GM21360 (cell line): Measurements from ENCODE around the gene MRPL24.

ENCODE experiments used
- ATAC-seq: cut with Tn5 transposase; IDR thresholded peaks from one replicate; pipeline ENCODE4 v1.9.1; 2021; ENCODE audit warnings: mild to moderate bottlenecking, moderate library complexity; ENCODE audit not compliant: unreplicated experiment

The MRPL24 gene

GRCh38 chr1:156692925-156693847 lies 47.7 kb downstream of the MRPL24 start:
- ATAC-seq = no peak

- no peak for ATAC-seq
These were observed 48.4 kb downstream of the MRPL24 start for GRCh38 chr1:156692441-156692924.

GRCh38 chr1:156691665-156692440 lies 49.0 kb downstream of the MRPL24 start:
- no peak for ATAC-seq

GRCh38 chr1:156691191-156691590 lies 49.7 kb downstream of the MRPL24 start:
- no peak for ATAC-seq

- ATAC-seq = no peak
These were observed 50.2 kb downstream of the MRPL24 start for GRCh38 chr1:156690675-156691036.

- no peak for ATAC-seq
These were observed 50.8 kb downstream of the MRPL24 start for GRCh38 chr1:156689953-156690674.

GRCh38 chr1:156689035-156689952 lies 51.6 kb downstream of the MRPL24 start:
- ATAC-seq = no peak
